HG02973 (cell line): ENCODE data around the gene PPP2R1B.

Experiments
- ATAC-seq: cut with Tn5 transposase; IDR thresholded peaks from one replicate; pipeline ENCODE4 v1.9.1; 2021; ENCODE audit warnings: moderate library complexity; ENCODE audit not compliant: unreplicated experiment

Gene PPP2R1B

GRCh38 chr11:111749646-111750045 is 16.5 kb downstream of the PPP2R1B start:
- no peak for ATAC-seq

DNA sequence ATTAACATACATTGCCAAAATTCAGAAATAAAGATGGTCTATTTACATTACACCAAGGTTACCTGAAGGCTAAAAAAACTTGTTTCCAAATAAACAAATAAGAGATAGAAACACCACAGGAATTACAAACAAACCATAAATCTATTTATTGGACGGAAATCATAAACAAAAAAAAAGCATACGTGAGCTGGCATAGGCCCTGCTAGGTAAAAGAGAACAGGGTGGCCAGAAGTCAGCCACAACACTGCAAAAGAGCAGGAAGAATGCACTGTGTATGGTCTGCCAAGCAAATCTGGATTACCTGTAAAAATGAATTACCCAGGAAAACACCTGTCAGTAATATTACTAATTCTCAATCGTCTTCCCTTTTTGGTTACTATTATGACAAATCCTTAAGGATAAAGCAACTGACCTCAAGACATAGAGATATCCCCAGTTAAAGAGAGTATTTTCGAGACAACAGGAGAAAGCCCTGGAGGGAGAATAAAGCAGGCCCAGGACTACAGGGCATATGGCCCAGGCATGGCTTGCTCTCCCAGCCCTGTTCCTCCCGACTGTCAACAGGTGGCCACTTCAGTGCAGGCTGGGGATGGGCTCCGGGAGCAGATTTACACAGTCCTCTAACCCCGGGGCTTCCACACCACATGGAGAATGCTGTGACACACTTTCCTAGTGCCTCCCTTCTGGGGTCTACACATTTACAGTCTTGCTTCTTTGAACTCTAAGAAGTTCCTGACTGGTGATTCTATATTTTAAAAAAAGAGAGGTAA is 18.0 kb downstream of the PPP2R1B start:
- ATAC-seq, result no peak

- ATAC-seq, result no peak
These were observed 20.3 kb downstream of the PPP2R1B start for GRCh38 chr11:111745719-111746504.

- ATAC-seq, result no peak
These were observed 22.5 kb downstream of the PPP2R1B start for GRCh38 chr11:111743700-111744099.

DNA sequence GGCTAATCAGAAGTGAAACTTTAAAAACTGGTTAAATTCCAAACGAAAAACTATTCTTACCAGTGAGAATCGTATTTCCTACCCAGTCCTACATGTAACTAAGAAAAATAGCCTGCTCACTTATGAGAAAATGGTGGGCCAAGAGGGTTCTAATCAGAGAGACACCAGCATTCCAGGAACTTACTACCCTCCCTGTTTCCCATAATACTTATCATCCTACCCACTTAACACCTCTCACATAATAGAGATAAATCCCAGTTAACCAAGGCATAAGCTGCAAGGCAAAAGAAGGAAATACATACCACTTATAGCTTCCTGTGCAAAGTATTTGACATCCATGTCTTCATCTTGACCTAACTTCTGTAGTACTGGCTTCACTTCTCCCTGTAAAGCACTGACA is 24.4 kb downstream of the PPP2R1B start:
- no peak for ATAC-seq

DNA sequence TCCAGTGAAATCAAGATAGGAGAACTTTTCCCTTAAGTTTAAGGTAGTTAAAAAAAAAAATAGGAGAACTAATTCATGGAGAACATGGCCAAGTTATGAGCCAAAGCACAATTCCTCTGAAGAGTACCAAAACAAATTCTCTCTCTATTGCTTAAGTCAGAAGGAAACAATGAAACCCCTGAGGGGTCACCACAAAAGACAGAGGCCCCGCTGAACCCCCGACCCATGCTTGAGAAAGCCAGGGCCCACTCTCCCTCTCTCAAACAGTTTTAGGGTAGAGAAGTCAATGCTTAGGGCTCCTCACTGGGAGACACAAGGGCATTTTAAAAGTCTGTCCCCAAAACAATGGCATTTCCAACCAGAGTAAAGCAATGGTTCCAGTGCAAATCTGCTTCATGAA is 26.9 kb downstream of the PPP2R1B start:
- ATAC-seq, result no peak

DNA sequence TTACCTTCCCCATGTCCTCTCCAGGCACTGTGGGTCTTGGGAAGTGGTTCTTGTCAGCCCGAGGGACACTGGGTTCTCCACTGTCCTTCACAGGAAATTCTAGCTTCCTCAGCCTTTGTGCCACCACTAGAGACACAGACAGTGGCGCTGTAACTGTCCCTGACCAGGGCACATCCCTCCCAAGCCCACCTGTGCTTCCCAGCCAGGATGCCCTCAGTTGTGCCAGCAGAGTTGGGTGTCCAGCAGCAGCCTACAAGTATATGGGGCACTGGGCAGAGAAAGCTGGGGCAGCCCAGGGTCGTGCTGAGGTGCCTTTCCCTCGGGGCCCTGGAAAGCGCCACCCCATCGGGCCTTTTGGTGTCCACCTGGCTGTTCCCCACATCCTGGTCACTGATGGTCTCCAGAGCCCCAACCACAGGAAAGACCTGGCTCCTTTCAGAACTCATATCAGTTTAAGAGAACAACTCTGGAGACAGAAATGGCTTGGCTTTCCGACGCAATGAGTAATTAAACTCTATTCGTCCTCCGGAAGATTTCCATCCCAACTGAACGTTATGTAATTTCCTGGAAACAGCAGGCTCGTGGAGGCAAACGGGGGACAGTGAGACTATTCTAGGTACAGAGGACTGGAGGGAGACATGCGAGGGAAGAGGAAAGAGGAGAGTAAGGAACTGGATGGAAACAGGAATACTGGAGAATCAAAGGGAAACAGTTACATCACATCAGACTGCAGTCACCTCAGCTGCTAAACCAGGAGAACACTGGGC is 28.6 kb downstream of the PPP2R1B start:
- no peak for ATAC-seq

DNA sequence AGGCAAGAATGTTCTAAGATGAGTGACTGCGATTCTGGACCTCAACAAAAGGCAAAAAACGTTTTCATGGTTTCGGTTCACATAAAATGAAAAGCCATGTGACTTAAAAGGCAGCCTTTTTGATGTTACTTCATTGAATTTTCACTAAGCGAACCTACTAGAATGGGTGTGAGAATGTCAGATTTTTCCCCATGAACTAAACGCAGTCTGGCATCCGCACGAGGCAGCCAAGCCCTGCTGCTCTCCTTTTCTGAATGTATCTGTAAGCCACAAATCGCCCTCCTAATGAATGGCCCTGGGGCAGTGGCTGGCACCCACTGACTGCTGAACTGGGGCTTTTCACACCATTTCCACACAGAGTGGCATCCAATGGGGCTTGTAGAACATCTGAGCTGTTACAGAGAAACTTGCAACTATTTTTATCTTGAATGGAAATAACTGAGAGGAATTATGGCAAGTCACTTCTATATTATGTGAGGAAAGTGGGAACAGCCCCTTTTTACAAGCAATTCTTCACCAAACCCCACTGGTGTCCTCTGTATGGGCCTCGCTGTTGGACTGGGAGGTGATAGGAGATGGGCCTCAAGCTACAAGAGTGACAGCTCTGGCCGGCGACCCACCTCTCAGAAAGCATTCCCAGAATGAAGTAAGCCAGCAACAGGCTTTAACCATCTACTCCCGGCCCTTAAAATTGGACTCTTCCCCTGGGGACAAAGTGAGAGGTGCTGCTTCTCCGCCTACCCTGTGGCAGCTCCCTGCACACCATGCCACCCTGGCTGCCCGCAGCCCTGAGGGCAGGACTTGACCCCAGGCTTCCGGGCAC is 29.4 kb downstream of the PPP2R1B start:
- ATAC-seq, result no peak

DNA sequence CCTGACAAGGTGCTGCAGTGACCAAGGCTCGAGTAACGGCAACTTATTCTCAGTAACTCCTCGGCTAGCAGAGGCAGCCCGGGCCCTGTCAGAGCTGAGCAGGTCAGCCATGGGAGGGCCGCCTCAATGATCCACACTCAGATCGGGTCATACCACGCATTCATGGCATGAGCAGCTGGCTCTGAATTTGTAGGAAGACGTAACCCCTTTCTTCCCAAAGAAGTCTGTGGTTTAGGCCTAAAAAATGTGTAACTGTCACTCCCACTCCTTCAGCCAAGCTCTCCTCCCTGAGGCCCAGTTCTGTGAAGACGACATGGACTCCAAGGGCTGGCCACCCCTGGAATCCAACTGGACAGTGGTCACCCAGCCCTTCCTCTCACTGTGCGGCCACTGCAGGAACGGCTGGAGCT is 30.0 kb downstream of the PPP2R1B start:
- no peak for ATAC-seq

DNA sequence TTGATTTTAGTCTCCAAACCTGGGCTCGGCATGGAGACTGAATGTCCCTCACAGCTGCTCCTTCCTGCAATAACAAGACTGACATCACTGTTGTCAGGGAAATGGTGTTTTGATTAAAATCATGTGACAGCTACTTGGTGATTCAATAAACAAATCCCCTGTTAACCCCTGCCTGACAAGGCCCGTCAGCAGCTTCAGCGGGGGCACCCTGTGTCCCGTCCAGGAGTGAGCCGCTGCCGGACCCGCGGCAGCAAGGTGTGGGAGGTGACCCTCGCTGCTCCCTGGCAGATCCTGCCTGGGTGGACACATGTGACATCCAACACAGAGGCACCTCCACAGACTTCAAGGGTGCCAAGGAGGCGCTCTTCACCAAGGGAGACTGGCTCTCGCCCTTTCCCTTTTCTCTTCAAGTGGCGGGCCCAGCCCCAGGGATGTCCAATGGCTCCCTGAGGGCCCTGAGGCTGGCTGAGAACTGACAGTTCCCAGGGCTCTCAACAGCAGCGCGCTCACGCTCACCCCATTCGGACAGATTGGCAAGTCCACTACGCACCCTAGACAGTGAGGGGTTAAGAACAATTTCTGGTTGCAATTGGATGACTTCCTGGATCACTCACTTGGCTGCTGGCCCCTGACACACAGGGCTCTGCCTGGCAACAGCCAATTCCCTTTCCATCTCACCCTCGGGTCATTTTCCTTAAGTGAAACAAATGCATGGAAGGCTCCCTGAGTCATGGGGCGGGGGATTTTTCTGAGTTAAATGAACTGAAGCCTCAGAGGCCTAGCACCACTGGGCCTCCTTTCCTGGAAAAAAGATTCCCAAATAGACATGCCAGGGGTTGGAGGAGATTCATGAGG is 30.7 kb downstream of the PPP2R1B start:
- no peak for ATAC-seq

- no peak for ATAC-seq
These were observed 31.3 kb downstream of the PPP2R1B start for GRCh38 chr11:111734954-111735261.

- ATAC-seq, result no peak
These were observed 31.9 kb downstream of the PPP2R1B start for GRCh38 chr11:111734101-111734953.

DNA sequence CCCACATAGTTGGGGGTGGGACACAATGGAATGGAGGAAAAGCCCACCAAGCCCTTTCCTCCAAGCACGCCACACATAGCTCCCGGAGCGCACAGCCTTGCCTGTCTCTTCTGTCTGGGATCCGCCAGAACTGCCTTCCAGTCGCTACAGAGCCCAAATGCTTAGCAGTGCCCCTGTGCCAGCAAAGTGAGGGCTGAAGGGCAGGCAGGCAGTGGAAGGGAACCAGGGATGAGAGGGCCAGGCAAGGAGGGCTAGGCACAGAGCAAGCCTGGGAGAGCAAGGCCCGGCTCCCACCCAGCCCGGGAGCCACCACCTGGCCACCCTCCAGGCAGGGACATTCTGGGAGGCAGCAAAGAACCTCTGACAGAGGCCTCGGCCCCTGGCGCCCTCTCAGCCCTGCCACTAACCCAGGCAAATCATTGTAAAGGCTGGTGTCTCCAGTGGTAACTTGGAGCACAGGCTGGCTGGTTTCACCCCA is 32.5 kb downstream of the PPP2R1B start:
- ATAC-seq, result no peak

DNA sequence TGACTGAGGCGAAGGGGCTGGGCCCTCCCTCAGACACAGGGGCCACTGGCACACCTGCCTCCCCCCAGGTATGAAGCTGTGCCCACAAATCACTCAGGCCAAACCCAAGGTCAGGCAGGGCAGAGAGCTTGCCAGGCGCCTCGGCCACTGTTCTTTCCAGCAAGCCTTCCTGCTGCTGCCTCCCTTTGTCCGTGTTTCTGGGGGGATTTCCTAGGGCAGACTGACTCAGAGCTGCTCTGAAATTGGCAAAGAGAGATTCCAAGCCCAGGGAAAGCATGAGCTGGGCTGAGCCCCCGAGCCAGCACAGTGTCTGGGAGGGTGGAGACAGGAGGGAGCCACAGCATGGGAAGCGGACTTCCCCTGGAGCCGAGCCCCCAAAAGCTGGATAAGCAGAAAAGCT is 33.2 kb downstream of the PPP2R1B start:
- ATAC-seq, result no peak

GRCh38 chr11:111731821-111732220 is 34.4 kb downstream of the PPP2R1B start:
- ATAC-seq, result no peak

- no peak for ATAC-seq
These were observed 35.2 kb downstream of the PPP2R1B start for GRCh38 chr11:111730871-111731591.

DNA sequence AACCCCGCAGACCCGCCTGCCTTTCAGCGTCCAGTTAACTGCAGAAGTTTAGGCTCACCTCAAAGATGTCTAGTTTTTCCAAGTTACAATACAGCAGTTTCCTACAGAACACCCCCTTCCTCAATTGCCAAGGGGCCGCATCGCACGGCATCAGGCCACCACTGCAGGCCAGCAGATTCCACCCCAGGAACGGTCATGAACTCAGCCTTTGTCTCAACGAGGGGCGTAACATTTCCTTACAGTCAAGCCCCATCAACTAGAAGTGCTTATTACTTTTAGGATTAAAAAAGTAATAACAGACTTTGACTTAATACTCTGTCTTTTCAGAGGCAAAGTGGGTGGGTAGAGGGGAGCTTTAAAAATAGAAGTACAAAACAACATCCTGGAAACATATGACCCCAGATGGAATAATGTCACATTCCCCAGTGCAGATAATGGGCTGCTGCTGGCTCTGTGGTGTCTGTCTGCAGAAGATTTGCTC is 36.3 kb downstream of the PPP2R1B start:
- no peak for ATAC-seq
